ENCODE results near the gene BCOR. TPM values are rescaled to one million over a fixed set of nuclear protein-coding genes. Genes with fewer than 3 reads are reported as not detected.

BCOR gene
- total RNA-seq, 1 experiment from 2014 or later = 35.1 TPM

DNA sequence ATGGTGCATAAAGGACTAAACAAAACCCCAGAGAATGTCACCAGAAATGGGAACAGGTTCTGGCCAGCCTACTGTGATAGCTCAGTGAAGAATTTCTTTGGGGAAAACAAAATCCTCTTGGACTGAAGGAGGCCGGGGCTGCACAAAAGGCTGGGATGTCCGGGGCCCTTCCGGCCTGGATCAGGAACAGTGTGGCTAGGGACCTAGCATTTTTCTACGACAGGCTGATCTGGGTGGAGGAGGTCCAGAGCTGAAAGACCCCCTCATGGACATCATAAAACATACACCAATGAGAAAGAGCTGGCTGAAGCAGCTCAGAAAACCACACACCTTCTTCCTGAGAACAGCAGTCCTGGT, 94.7 kb downstream of the BCOR start:
- DNase-seq (ENCODE audit: low read depth, low spot score) (no peak), ATAC-seq (no peak)
- no TSS peak for BruUV-seq (replicated peaks)
- ChIA-PET POLR2A (no interaction called here), CTCF (no interaction called here), RAD21 (ENCODE audit: low non-redundant PET in 1 of 2, low total read pairs in 2 of 2, uncharacterized antibody in 2 of 2, unreplicated experiment in 2 of 2) (no interaction called here)
- intact Hi-C loops (cut with micrococcal nuclease) = no loop called here
- no peak overlapping the region for H3K9ac ChIP-seq (ENCODE audit: low read length)
- no peak overlapping the region for H3K4me3 ChIP-seq (replicated peaks in 1 of 2; ENCODE audit: low read depth in 1 of 2, low read length in 2 of 2)
- no peaks in the 10 kb centered on the region for H3K9me2 ChIP-seq (ENCODE audit: insufficient read depth)
- no peaks in the 10 kb centered on the region for H3K36me3 ChIP-seq (ENCODE audit: control insufficient read depth in 1 of 2, insufficient read depth in 2 of 2, low read length in 2 of 2)
- H3K4me2 ChIP-seq (ENCODE audit: low read length) = no peak overlapping the region
- H3K9me3 ChIP-seq (ENCODE audit: control insufficient read depth in 1 of 2, insufficient read depth in 1 of 2, low read depth in 1 of 2, low read length in 2 of 2) = no peaks in the 10 kb centered on the region
- no peak for TF ChIP-seq TCF7L2 (IDR thresholded peaks at IDR 0.05; ENCODE audit: borderline replicate concordance, extremely low read depth, insufficient read depth, insufficient read length)
- TF ChIP-seq SP1 (IDR thresholded peaks at IDR 0.05; ENCODE audit: low read depth) = no peak
- no peak for TF ChIP-seq YY1 (IDR thresholded peaks at IDR 0.05; ENCODE audit: extremely low read depth, insufficient replicate concordance, low read depth, low read length)
- no peak for TF ChIP-seq CBX3 (IDR thresholded peaks at IDR 0.05; ENCODE audit: low read depth)
- TF ChIP-seq, protein P1, sequence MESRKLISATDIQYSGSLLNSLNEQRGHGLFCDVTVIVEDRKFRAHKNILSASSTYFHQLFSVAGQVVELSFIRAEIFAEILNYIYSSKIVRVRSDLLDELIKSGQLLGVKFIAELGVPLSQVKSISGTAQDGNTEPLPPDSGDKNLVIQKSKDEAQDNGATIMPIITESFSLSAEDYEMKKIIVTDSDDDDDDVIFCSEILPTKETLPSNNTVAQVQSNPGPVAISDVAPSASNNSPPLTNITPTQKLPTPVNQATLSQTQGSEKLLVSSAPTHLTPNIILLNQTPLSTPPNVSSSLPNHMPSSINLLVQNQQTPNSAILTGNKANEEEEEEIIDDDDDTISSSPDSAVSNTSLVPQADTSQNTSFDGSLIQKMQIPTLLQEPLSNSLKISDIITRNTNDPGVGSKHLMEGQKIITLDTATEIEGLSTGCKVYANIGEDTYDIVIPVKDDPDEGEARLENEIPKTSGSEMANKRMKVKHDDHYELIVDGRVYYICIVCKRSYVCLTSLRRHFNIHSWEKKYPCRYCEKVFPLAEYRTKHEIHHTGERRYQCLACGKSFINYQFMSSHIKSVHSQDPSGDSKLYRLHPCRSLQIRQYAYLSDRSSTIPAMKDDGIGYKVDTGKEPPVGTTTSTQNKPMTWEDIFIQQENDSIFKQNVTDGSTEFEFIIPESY (IDR thresholded peaks at IDR 0.05; ENCODE audit: extremely low read depth, insufficient replicate concordance, low read length) = no peak
- TF ChIP-seq ATF3 (IDR thresholded peaks at IDR 0.05) = no peak
- no peak for TF ChIP-seq RAD21 (IDR thresholded peaks at IDR 0.05; ENCODE audit: low read depth)
- no peak for TF ChIP-seq EGR1 (IDR thresholded peaks at IDR 0.05; ENCODE audit: low read depth)
- TF ChIP-seq ELF1 (IDR thresholded peaks at IDR 0.05; ENCODE audit: borderline replicate concordance, low read depth) = no peak
- TF ChIP-seq ZFX (IDR thresholded peaks at IDR 0.05) = no peak
- TF ChIP-seq EZH2 (IDR thresholded peaks at IDR 0.05) = no peak
- TF ChIP-seq EZH2phosphoT487 (IDR thresholded peaks at IDR 0.05; ENCODE audit: borderline replicate concordance) = no peak
- no peak overlapping the region for H2AFZ ChIP-seq (ENCODE audit: low read depth, low read length, poor library complexity, severe bottlenecking)
- H4K20me1 ChIP-seq (ENCODE audit: insufficient read depth) = no peaks in the 10 kb centered on the region
- H3K27me3 ChIP-seq (ENCODE audit: insufficient read depth, low read length) = no peaks in the 10 kb centered on the region
- no peaks in the 10 kb centered on the region; a peak in 1 of 4 replicates for H3K4me1 ChIP-seq (ENCODE audit: control insufficient read depth in 1 of 2, insufficient read depth in 2 of 2, low read length in 2 of 2)
- H3K79me2 ChIP-seq (ENCODE audit: insufficient read depth, low read length) = no peaks in the 10 kb centered on the region
- H3K27ac ChIP-seq (ENCODE audit: low read depth, low read length) = no peak overlapping the region
